GM04503 (cell line): ENCODE measurements around the gene TTC21B.

Experiments
- DNase-seq: peaks from one replicate; pipeline ENCODE4 v3.0.0-alpha.2; 2012; ENCODE audit warnings: low read depth

The TTC21B gene

GRCh38 chr2:165835363-165835762 is 118.2 kb downstream of the TTC21B start:
- no peak for DNase-seq

- DNase-seq, result no peak
Measured at GRCh38 chr2:165833156-165833555, 120.4 kb downstream of the TTC21B start.

GRCh38 chr2:165827921-165828276 is 125.7 kb downstream of the TTC21B start:
- DNase-seq, result no peak

GRCh38 chr2:165827016-165827920 is 126.3 kb downstream of the TTC21B start:
- no peak for DNase-seq

GRCh38 chr2:165825041-165825440 is 128.5 kb downstream of the TTC21B start:
- DNase-seq, result no peak
